Esophagus muscularis mucosa (tissue), 3 donors: ENCODE measurements around the gene EGR1.

ENCODE experiments used
- CTCF ChIP-seq, 3 experiments: fragments of 200-600 bp in 2 of 3; fragments of 450-650 bp in 1 of 3; sonication (generic) in 2 of 3; IDR thresholded peaks; one replicate each; pipeline ENCODE4 v1.5.1; 2017 to 2019; ENCODE audit warnings: antibody characterized with exemption in 3 of 3, mild to moderate bottlenecking in 2 of 3, moderate library complexity in 1 of 3
- POLR2A ChIP-seq: fragments of 450-650 bp; IDR thresholded peaks from one replicate; pipeline ENCODE4 v1.6.1; 2017; ENCODE audit warnings: antibody characterized with exemption, moderate library complexity, mild to moderate bottlenecking, low read depth
- POLR2AphosphoS5 ChIP-seq, 2 donors: sonication (generic); formaldehyde crosslinking; IDR thresholded peaks; one replicate each; pipeline ENCODE4 v1.6.1; 2017; ENCODE audit warnings: antibody characterized with exemption in 2 of 2

GRCh38 chr5:138425079-138425478, 40.2 kb upstream of the EGR1 start:
- no peak for TF ChIP-seq POLR2AphosphoS5 (IDR thresholded peaks at IDR 0.05)
- TF ChIP-seq CTCF (IDR thresholded peaks at IDR 0.05): no peak
- TF ChIP-seq POLR2A: no peak
